Activated naive CD4-positive, alpha-beta T cell treated with anti-CD3 and anti-CD28 coated beads for 36 hours (primary cell): Measurements from ENCODE around the gene STK11IP. TPM values are rescaled to one million over a fixed set of nuclear protein-coding genes. Genes with fewer than 3 reads are reported as not detected.
A peak's percentile ranks its signal among the peaks of the same experiment; 100 is the strongest.

ENCODE experiments used
- CTCF ChIA-PET: fragments of 350-600 bp; sonication (Branson Sonifier 250); formaldehyde crosslinking; loops from one replicate; lab custom pipeline; 2021; ENCODE audit warnings: antibody characterized with exemption; lab: Charles Lee
- DNase-seq: peaks from one replicate; pipeline ENCODE4 v3.0.0-alpha.2; 2020
- H3K27ac Mint-ChIP-seq: one replicate; pipeline ENCODE4 v1.8.0; 2021; ENCODE audit warnings: mild to moderate bottlenecking, mixed read lengths
- H3K27me3 Mint-ChIP-seq: one replicate; pipeline ENCODE4 v1.8.0; 2021; ENCODE audit warnings: low read depth, mixed read lengths
- H3K36me3 Mint-ChIP-seq: one replicate; pipeline ENCODE4 v1.8.0; 2021; ENCODE audit warnings: low read depth, mixed read lengths
- H3K4me1 Mint-ChIP-seq: one replicate; pipeline ENCODE4 v1.8.0; 2021; ENCODE audit warnings: low read depth, mixed read lengths
- H3K4me3 Mint-ChIP-seq: one replicate; pipeline ENCODE4 v1.8.0; 2021; ENCODE audit warnings: mild to moderate bottlenecking, moderate library complexity, mixed read lengths
- H3K9me3 Mint-ChIP-seq: one replicate; pipeline ENCODE4 v1.8.0; 2021; ENCODE audit warnings: mixed read lengths
- intact Hi-C: fragments of 100-400 bp; cut with micrococcal nuclease; formaldehyde crosslinking; loops from one replicate; pipeline ENCODE4 v1.15.1; 2023
- total RNA-seq, 2 experiments: library from RNA; stranded (reverse); gene quantifications; one replicate each; pipeline ENCODE4 v1.2.3, GENCODE V29; 2021

STK11IP gene
- total RNA-seq, 2 experiments from 2014 or later, result 32.1 TPM

DNA sequence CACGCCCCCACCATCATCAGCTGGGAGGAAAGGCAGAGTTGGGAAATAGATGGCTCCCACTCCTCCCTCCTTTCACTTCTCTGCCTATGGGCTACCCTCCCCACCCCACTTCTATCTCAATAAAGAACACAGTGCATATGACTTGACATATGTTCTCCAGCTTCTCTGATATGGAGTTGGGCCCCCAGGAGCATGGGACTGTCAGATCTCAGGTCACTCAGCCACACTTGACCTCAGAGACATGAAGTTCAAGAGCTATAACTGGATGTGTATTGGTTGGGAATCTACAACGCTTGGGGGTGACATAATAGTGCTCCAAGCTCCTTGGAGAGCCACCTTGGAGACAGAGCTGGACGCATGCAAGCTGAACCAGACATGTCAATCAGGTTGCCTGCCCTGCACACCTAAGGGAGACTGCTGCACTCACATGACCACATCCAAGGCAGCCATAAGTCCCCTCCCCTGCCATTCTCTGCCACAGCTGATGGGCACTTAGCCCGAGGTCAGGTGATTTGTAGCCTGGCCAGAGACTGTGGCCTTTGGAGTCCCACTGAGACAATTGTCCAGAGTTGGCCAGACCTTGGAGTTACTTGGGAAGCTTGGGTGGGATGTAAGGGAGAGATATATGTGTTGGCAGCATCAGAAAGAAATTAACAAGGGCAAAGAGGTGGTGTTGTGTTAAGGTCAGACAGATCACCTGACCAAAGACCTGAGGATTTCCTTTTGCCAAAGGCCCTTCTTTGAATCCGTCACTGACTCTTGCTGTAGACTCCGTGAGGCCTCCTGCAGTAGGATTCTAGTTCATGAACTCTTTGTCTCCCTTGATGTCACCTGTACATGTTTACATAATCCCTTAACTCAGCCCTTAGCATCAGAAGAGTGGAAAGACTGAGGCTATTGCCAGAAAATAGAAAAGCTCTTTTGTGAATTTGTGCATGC, 21.8 kb upstream of the STK11IP start:
- DNase-seq, result no peak
- H3K9me3 Mint-ChIP-seq, result no peaks in the 10 kb centered on the region
- intact Hi-C loops, result no loop called here
- no peaks in the 10 kb centered on the region for H3K4me1 Mint-ChIP-seq
- H3K4me3 Mint-ChIP-seq, result no peak overlapping the region
- peaks cover 19% of the 10 kb centered on the region for H3K27me3 Mint-ChIP-seq
- H3K27ac Mint-ChIP-seq, result no peak overlapping the region
- H3K36me3 Mint-ChIP-seq, result no peaks in the 10 kb centered on the region
- CTCF ChIA-PET, result interaction anchor here (1.6 kb wide), 1 partner anchor 16 kb away, joined by 6 read pairs; no protein-coding TSS in a partner anchor

DNA sequence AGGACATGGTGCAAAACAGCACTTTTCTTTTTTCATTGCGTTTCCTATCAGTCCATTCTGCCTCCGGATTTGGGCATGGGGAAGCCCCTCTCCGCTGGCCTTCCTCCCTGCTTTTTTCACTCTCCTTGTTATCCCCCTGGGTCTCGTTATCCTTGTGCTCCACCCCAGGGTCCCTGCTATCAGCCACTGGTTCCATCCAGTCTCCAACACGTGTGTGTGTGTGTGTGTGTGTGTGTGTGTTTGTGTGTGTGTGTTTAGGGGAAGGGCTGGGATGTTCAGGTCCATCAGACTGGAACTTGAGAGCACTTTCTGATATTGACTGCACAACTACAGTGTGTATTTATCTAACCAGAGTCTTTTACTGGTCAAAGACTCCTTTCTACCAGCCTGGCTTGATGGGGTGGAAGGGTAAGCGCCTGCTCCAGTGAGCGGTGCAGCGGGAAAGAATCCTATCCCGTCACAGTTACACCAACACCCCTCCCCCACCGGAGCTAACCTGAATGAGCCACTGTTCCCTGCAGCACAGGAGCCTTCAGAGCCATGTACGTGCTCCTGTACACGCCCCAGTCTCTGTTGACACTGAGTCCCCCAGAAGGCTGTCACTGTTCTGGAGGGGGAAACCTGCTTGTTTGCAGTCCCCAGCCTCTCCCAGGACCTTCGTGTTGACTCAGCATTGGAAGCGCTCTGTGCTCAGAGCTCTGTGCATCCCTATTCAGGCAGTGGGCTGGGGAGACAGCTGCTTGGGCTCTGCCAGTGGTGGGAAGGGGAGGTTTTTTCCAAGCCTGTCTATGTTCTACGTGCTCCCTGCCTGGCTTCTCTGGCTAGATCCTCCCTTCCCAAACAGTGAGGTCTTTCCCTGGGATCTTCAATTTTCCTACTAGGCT, 20.9 kb upstream of the STK11IP start:
- intact Hi-C loops, result no loop called here
- H3K4me1 Mint-ChIP-seq, result no peaks in the 10 kb centered on the region
- DNase-seq, result no peak
- H3K36me3 Mint-ChIP-seq, result no peaks in the 10 kb centered on the region
- no peak overlapping the region for H3K4me3 Mint-ChIP-seq
- H3K9me3 Mint-ChIP-seq, result no peaks in the 10 kb centered on the region
- CTCF ChIA-PET, result interaction anchor here (1.6 to 2.2 kb wide), 2 partner anchors 16 to 17 kb away, joined by 6 to 11 read pairs; no protein-coding TSS in a partner anchor
- no peak overlapping the region for H3K27ac Mint-ChIP-seq
- peaks cover 18% of the 10 kb centered on the region for H3K27me3 Mint-ChIP-seq

DNA sequence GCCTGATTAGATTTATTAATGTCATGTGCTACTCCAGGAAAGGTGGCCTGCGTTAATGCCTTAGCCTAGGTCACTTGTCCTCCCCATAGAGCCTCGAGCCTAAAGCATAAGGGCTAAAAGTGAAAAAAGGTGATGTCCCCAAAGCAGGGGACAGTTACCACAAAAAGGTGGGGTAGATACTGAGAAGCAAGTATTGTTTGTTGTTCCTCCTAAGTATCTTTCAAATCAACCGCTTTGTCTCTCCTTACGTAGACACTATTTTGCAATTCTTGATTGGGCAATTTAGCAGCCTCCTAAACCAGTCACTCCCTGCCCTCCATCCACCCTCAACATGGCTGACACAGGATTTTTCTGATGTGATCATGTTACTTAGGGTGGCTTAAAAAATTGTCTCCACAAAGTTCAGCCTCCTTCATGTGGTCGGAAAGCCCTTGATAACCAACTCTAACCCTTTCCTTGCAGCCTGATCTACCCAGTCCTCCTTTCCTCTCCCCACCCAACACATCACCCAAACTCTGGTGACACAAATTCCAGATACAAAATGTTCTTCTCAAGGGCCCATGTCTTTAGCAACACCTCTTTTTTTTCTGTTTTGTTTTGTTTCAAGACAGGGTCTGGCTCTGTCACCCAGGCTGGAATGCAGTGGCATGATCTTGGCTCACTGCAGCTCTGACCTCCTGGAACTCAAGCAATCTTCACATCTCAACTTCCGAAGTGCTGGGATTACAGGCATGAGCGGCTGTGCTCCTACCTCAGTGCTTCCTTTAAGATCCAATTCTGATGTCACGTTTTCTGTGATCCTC, 18.6 kb upstream of the STK11IP start:
- Mint-ChIP-seq H3K27ac (no peak overlapping the region), H3K4me1 (no peaks in the 10 kb centered on the region), H3K4me3 (no peak overlapping the region), H3K9me3 (no peaks in the 10 kb centered on the region), H3K36me3 (no peaks in the 10 kb centered on the region), H3K27me3 (peaks cover 6% of the 10 kb centered on the region)
- CTCF ChIA-PET, result interaction anchor here (0.6 to 2.2 kb wide), 3 partner anchors 19 to 116 kb away, joined by 3 to 11 read pairs (median 3); no protein-coding TSS in a partner anchor
- intact Hi-C loops, result no loop called here
- DNase-seq, result no peak

DNA sequence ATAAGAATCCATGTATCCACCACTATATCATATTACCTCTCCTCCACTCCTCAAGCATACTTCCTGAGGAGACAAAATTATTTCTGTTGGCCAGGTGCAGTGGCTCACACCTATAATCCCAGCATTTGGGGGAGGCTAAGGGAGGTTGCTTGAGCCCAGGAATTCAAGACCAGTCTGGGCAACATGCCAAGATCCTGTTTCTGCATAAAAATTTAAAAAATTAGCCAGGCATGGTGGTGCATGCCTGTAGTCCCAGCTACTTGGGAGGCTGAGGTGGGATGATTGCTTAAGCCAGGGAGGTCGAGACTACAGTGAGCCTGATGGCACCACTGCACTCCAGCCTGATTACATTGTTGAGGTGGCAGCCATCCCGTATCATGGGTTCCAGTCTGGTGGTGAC, 16.3 kb upstream of the STK11IP start:
- CTCF ChIA-PET, result no interaction called here
- H3K4me3 Mint-ChIP-seq, result no peak overlapping the region

DNA sequence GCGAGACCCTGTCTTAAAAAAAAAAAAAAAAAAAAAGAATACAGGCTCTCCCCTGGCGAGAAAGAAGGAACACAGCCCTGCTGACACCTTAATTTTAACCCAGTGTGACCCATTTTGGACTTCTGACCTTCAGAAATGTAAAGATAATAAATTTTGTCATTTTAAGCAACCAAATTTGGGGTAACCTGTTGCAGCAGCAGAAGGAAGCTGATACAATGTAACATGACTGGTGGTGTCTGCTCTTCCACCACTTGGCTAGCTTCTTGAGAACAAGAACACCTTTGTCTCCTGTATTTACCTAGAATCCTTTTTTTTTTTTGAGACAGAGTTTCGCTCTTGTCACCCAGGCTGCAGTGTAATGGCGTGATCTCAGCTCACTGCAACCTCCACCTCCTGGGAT, 6.6 kb upstream of the STK11IP start:
- intact Hi-C loops, result no loop called here
- H3K9me3 Mint-ChIP-seq, result no peaks in the 10 kb centered on the region

More for the DNA sequence above, 16.3 kb upstream of the STK11IP start:
- no peaks in the 10 kb centered on the region for H3K36me3 Mint-ChIP-seq
- no peaks in the 10 kb centered on the region for H3K9me3 Mint-ChIP-seq
- H3K27ac Mint-ChIP-seq, result no peak overlapping the region
- peaks cover 2% of the 10 kb centered on the region for H3K27me3 Mint-ChIP-seq
- no peak for DNase-seq
- intact Hi-C loops, result no loop called here
- H3K4me1 Mint-ChIP-seq, result no peaks in the 10 kb centered on the region

DNA sequence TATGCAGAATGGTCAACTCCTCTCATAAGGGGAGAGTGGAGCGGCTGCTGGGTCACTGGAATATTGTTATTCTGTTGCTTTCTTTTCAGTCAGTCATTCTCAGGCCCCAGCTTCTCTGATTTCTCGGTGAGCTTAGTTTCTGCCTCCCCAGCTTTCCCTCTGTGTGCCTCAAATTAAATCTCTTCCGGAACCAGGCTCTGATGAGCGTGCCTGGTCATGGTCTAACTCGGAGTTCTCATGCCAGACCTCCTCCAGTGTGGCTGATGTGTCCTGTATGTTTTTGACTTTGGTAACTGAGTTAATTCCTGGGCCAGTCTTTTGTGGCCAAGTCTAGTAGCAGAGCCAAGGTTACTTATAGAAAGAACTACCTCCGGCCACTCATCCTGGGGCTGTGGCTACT, 4.9 kb upstream of the STK11IP start:
- H3K4me3 Mint-ChIP-seq, result no peak overlapping the region

More for the DNA sequence above, 6.6 kb upstream of the STK11IP start:
- no peak overlapping the region for H3K27ac Mint-ChIP-seq
- no peak for DNase-seq
- no peaks in the 10 kb centered on the region for H3K27me3 Mint-ChIP-seq
- no peak overlapping the region for H3K4me3 Mint-ChIP-seq
- no peaks in the 10 kb centered on the region for H3K36me3 Mint-ChIP-seq
- CTCF ChIA-PET, result interaction anchor here (0.7 to 1.2 kb wide), 2 partner anchors 29 to 30 kb away, joined by 3 to 4 read pairs; no protein-coding TSS in a partner anchor
- H3K4me1 Mint-ChIP-seq, result no peaks in the 10 kb centered on the region

DNA sequence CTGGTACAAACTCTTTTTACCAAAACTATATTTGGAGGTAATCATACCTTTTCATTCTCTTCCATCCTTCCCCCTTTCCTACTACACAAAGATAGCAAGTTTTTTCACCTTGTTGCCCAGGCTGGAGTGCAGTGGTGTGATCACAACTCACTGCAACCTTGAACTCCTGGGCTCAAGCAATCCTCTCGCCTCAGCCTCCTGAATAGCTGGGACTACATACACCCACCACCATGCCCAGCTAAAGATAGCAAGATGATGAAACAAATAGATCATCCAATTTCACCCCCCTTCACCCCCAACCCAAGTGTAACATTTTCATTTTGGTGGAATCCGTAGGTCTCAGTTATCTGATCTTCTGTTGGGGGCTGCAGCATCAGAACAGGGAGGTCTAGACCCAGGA, 4.5 kb upstream of the STK11IP start:
- Mint-ChIP-seq H3K9me3 (no peaks in the 10 kb centered on the region), H3K4me3 (no peak overlapping the region), H3K27ac (no peak overlapping the region), H3K27me3 (no peaks in the 10 kb centered on the region), H3K36me3 (no peaks in the 10 kb centered on the region), H3K4me1 (peaks cover 3% of the 10 kb centered on the region)
- intact Hi-C loops, result no loop called here
- DNase-seq, result no peak
- CTCF ChIA-PET, result interaction anchor here (0.6 to 1.0 kb wide), 2 partner anchors 52 to 117 kb away, joined by 4 to 8 read pairs; no protein-coding TSS in a partner anchor

More for the DNA sequence above, 4.9 kb upstream of the STK11IP start:
- no peaks in the 10 kb centered on the region for H3K9me3 Mint-ChIP-seq
- no peaks in the 10 kb centered on the region for H3K27me3 Mint-ChIP-seq
- no peaks in the 10 kb centered on the region for H3K36me3 Mint-ChIP-seq
- no peak overlapping the region for H3K27ac Mint-ChIP-seq
- intact Hi-C loops, result no loop called here
- CTCF ChIA-PET, result interaction anchor here (0.6 kb wide), 1 partner anchor 117 kb away, joined by 4 read pairs; no protein-coding TSS in a partner anchor
- H3K4me1 Mint-ChIP-seq, result peaks cover 3% of the 10 kb centered on the region
- no peak for DNase-seq

DNA sequence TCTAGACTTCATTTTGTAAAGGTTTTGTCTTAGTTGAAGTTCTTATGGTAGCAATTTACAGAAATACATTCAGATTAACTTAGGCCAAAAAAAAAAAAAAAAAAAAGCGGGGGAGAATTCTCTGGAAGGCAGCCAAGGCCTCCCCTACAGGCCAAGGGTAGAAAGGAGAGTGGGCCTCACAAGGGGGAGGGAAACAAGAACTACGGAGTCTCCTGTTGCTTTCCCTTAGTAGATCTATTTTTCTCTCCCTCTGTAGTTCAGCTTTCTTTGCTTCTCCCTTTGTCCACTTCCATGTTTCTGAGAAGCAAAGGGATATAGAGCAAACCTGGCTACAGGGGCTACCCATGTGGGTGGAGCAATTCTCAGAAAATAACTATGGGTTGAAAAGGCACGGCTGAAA, 2.4 kb upstream of the STK11IP start:
- intact Hi-C loops, result no loop called here
- H3K4me3 Mint-ChIP-seq, result no peak overlapping the region

DNA sequence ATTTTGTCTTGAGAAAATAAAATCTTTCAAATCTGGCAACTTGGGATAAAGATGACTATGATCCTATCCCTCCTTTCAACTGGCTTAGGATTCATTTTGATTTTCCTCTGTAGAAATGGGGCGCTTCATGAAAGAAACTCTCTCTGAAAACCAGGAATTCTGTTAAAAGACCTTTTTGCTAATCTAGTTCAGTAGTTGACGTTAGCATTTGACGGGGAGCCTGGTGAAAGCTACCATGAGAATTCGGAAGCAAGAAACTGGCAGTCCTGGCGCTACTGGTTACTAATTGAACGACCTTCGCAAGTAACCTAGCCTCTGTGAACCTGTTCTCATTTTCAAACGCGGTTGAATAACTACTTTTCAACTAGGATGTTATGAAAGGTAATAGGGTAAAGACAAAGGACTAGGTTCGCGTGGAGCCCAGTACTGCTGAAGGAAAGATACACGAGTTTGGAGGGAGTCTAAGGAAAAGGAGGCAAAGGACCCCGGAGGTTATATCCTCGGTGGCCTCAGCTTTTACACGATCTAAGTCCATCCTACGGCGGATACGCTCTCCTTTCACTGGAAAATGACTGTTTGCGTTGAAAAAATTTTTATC, 604 bp upstream of the STK11IP start:
- Mint-ChIP-seq H3K36me3 (peaks cover 3% of the 10 kb centered on the region), H3K27me3 (no peaks in the 10 kb centered on the region), H3K4me1 (peaks cover 10% of the 10 kb centered on the region), H3K4me3 (peak overlapping the region; percentile 94), H3K27ac (peak overlapping the region; percentile 94), H3K9me3 (no peaks in the 10 kb centered on the region)
- intact Hi-C loops, result loop anchor here (1.0 kb wide), 7 partner anchors 45 to 318 kb away; partner anchors contain the start of genes CHPF, DNAJB2 and GMPPA
- DNase-seq, result peak; percentile 8
- CTCF ChIA-PET, result interaction anchor here (1.1 to 2.0 kb wide), 5 partner anchors 44 to 101 kb away, joined by 3 to 19 read pairs (median 4); a partner anchor contains a TSS

More for the DNA sequence above, 2.4 kb upstream of the STK11IP start:
- Mint-ChIP-seq H3K9me3 (no peaks in the 10 kb centered on the region), H3K4me1 (peaks cover 10% of the 10 kb centered on the region), H3K36me3 (no peaks in the 10 kb centered on the region), H3K27ac (no peak overlapping the region), H3K27me3 (no peaks in the 10 kb centered on the region)
- CTCF ChIA-PET, result no interaction called here
- DNase-seq, result no peak

DNA sequence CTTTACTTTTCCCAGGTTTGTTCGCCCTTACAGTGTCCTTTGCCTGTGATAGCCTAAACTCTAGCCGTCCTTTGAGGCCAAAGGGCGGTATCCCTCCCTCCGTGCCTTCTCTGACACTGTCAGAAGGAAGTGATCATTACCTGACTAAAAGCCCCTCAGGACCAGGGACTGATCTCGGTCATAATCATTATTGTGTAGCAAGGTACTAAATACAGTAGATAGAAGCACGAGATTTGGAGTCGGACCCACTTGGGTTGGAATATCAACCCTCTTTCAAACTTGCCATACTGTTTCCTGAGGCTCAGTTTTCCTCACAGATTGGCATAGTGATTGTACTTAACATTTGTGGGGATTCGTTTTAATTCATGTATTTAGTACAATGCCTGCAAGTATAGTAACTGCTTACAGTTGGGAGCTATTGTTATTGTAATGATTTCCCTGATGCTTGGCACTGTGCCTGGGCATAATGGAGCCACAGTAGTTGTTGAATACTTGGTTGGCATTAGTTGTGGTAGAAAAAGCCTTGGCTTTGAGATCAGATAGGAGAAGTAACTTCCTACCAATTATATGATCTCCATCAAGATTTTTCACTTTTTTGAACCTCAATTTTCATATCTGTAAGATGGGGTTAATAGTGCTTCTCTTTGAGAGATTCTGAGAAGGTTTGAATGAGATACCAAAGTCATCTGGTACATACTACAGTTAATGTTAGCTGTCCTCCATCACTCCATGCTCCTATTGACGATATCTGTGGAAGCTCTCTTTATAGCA, 836 bp downstream of the STK11IP start:
- Mint-ChIP-seq H3K4me1 (peaks cover 10% of the 10 kb centered on the region), H3K27me3 (no peaks in the 10 kb centered on the region), H3K9me3 (no peaks in the 10 kb centered on the region), H3K36me3 (peaks cover 6% of the 10 kb centered on the region), H3K27ac (peak overlapping the region; percentile 94), H3K4me3 (peak overlapping the region; percentile 94)
- intact Hi-C loops, result no loop called here
- CTCF ChIA-PET, result interaction anchor here (1.7 kb wide), 1 partner anchor 103 kb away, joined by 4 read pairs; a partner anchor contains a TSS
- DNase-seq, result no peak
